ENCODE measurements around the gene GTF2IRD1. TPM values are rescaled to one million over a fixed set of nuclear protein-coding genes. Genes with fewer than 3 reads are reported as not detected.

Gene GTF2IRD1
- total and polyA plus RNA-seq, 2 experiments from 2014 or later = 28.7 to 37.1 TPM

GRCh38 chr7:74505471-74506324 is 52.0 kb downstream of the GTF2IRD1 start:
- H3F3A ChIP-seq (replicated peaks; ENCODE audit: low read depth) = no peaks in the 10 kb centered on the region
- H2AFZ ChIP-seq = no peak overlapping the region
- 0 out of 2 replicates have a peak overlapping the region, but pooled peaks have one; percentile 14 for H3K27ac ChIP-seq (ENCODE audit: low read depth)
- H3K4me2 ChIP-seq = no peak overlapping the region
- Mint-ChIP-seq H3K9me3 (no peaks in the 10 kb centered on the region), H3K27me3 (ENCODE audit: insufficient read depth, low read depth, poor library complexity) (peaks cover 2% of the 10 kb centered on the region), H3K36me3 (ENCODE audit: low read depth) (peaks cover 10% of the 10 kb centered on the region), H3K4me3 (no peak overlapping the region), H3K4me1 (peaks cover 3% of the 10 kb centered on the region; the same call in 1 of the 3 replicates), H3K27ac (no peak overlapping the region)
- H3K36me3 ChIP-seq (ENCODE audit: insufficient read depth) = no peaks in the 10 kb centered on the region
- H3K4me1 ChIP-seq (ENCODE audit: insufficient read depth) = peaks cover 4% of the 10 kb centered on the region; the same call in 1 of the 2 replicates
- H3K27me3 ChIP-seq (ENCODE audit: insufficient read depth) = no peaks in the 10 kb centered on the region
- DNase-seq (ENCODE audit: low spot score) (no peak), ATAC-seq (no peak)
- H3K79me2 ChIP-seq (replicated peaks; ENCODE audit: insufficient read depth) = peaks cover 12% of the 10 kb centered on the region
- peaks cover 9% of the 10 kb centered on the region; the same call in 1 of the 2 replicates for H4K20me1 ChIP-seq (replicated peaks; ENCODE audit: insufficient read depth)
- H3K9me2 ChIP-seq (ENCODE audit: insufficient read depth) = no peaks in the 10 kb centered on the region
- TF ChIP-seq JUNB (IDR thresholded peaks at IDR 0.05; ENCODE audit: unreplicated experiment) (no peak), CREB1 (CRISPR knock-in tag; IDR thresholded peaks at IDR 0.05; ENCODE audit: low read depth) (no peak), STAT1 (IDR thresholded peaks at IDR 0.05; ENCODE audit: unreplicated experiment) (no peak), POLR2AphosphoS5 (IDR thresholded peaks at IDR 0.05; ENCODE audit: low read depth) (no peak), EZH2phosphoT487 (IDR thresholded peaks at IDR 0.05; ENCODE audit: unreplicated experiment) (no peak), ZNF462 (CRISPR knock-in tag; IDR thresholded peaks at IDR 0.05) (no peak), ZNF114 (CRISPR knock-in tag; IDR thresholded peaks at IDR 0.05) (no peak), ZNF331 (CRISPR knock-in tag; IDR thresholded peaks at IDR 0.05; ENCODE audit: low read depth) (no peak), ETS1 (IDR thresholded peaks at IDR 0.05) (no peak), EZH2 (IDR thresholded peaks at IDR 0.05; ENCODE audit: low read depth, unreplicated experiment) (no peak), REST (IDR thresholded peaks at IDR 0.05; ENCODE audit: unreplicated experiment) (no peak), NANOG (IDR thresholded peaks at IDR 0.05; ENCODE audit: borderline replicate concordance) (no peak), CTCF (conservative IDR thresholded peaks at IDR 0.05; ENCODE audit: low read depth in 2 of 2) (no peak)
- no peak overlapping the region for H3K4me3 ChIP-seq
